Eye (tissue), 1 donor: ENCODE measurements around the gene DNM3.
"Not testable (repeated sequence)": the region's sequence is repeated elsewhere in the genome, so short reads cannot be mapped to it uniquely, and the experiment has no call there.

Experiments
- DNase-seq: peaks from one replicate; pipeline ENCODE4 v3.0.0-alpha.2; 2015

DNM3 gene

DNA sequence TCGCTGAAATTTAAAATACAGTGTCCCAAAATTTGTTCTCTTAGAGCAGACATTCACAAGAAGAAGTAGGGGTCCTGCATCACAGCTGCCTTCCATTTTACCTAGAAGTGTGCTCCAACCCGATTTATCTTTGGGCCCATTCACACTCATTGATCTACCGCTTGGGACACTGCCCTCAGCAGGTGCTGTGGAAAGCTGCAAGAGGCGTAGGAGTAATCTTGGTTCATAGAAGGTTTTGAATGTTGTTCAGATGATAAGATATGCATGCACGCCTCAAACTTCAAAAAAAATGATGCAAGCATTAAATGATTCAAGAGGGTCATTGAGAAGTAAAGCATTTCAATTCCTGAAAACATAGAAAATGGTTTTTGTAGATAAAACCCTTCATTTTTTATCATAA lies 560.6 kb downstream of the DNM3 start:
- DNase-seq: no peak

DNA sequence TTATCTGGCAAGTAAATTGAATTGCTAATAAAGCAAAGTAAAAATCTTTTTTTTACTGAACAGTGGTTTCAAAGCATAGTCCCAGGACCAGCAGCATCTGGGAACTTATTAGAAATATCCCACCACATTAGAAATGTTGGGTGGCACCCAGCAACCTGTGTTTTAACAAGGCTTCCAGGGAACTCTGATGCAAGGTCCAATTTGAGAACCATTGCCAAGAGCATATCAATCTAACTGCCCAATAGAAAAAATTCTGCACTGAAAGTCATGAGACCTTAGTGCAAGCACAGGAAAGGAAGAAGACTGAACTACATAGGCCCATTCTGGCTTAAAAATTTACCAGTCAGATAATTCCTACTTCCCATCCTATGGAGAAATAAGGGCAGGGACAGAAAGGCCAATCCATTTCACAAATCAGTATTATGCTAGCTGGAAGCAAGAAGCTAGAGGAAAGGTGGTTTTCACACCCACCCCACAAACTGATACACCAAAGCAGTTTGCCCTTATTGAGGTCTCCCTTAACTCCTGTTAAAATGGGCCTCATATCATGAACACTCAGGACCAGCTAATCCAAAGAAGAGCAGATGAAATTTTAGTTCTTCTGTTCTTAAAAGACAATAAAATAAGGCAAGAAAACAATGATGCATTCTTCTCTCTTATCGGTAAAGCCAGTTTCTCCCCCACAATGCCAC lies 561.7 kb downstream of the DNM3 start:
- DNase-seq: no peak

DNA sequence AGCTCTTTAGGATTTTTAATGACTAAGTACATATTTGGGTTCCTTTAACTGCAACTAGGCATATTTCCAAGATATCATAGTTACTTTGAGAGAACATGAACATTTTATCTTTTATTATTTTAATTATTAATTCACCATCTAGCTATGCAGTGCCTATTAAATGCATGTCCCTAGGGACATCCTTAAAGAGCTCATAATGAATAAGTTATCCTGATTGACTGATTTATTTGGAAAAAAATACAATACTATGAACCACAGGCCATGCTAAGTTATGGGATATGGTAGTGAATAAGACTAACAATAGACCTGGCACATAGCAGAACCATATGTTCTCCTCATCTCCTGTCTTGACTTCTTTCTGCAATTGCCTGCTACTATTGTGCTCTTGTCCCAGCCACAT lies 562.8 kb downstream of the DNM3 start:
- DNase-seq: no peak

DNA sequence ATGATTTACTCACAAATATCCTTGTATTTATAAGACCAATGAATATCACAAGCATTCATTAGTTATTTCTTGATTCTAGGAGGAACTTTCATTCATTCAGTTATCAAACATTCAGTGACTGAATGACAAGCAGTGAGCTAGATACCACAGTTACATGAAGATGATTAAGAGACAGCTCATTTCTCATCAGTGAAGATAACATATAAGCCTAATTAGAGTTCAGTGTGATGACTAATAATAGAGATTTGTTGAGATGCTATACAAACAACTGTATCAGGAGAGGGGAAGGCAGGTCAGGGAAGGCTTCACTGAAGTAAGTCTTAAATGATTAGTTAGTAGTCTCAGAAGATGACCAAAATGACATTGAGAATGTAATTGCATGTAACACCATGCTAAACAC lies 564.6 kb downstream of the DNM3 start:
- no peak for DNase-seq

DNA sequence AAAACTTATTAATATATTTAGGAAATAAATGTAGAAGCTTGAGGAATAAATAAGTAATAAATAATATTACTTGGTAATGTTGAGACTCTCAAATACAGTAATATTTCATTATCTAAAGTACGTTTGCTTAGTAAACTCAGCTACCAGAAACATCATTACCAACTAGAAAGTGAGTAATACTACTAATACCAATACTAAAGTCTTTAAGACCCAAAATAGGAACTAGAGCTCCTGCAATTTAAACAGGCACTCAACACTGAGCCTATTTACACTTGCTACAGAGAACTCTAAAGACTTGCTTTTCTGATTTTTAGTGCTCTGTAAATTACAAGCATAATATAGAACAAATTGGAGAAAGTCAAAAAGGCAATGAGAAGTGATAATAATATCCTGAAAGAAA lies 565.7 kb downstream of the DNM3 start:
- no peak for DNase-seq

DNA sequence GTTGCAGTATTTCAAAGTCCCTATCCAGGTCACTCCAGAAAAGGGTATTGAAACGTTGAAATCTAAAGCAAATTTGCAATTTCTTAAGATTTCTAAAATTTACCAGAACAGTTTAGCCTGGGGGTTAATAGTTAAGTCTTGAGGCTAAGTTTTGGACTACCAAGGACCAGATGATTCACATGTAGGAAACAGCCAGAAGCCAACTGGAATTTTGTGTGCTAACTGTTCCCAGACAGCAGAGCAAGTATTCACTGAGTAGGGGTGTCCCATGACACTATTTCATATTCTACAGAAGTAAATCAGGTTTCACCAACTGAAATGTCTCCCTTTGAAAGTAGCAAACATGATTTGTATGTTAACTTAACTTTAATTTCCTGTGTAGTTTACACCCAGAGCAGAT lies 567.7 kb downstream of the DNM3 start:
- DNase-seq: no peak

DNA sequence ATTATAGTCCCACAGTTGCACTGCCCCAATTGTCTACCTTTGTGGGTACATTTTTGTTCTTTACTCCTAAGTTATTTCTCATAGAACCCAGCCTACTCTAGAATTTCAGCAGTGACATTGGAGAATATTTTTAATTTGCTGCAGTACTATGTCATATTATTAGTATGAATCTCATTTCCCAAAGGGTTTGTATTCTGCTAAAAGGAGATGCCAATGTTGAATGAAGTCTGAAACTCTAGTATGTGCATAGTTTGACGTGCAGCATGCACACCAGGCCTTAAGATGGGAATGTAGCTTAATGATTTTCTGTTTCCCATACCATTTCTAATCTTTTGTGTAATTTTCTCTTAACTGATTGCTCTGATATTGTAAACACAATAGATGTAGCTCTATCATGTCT lies 568.7 kb downstream of the DNM3 start:
- no peak for DNase-seq

DNA sequence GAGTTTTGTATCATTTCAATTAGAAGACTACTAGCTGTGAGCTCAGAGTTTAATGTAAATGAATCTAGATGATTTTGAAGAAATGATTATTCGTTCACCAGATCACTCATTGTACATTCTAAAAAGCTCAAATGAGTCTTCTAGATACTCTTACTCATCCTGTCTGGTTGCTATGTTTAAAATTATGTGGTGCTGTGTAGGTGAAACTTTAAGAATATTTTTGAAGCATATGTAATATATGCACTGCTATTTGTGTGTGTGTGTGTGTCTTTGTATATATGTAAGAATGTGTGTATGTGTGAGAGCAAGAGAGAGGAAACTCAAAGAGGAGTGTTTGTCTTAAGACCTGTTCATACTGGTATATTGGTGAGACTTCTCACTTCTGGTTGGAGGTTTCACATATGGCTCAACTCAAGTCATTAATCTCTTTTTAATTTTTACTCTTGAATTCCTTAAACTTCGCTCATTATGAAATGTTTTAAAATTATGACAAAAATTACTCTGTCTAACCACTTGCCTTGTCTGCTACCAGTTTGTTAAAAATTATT lies 570.6 kb downstream of the DNM3 start:
- DNase-seq: no peak

DNA sequence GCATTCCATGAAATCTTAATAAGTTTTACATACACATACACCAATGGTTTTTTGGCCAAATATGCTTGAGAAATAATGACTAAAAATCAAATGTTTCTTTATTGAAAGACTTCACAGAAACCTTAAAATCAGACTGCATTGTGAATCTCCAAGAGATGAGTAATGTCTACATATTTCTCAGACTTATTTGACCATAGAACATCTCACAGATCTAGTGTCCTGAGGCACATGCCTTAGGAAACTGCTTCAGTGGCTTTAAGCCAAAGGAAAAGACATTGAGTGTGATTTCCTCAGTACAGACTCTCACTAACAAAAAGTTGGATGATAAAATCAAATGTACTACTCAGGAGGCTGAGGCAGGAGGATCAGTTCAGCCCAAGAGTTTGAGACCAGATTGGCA lies 573.0 kb downstream of the DNM3 start:
- DNase-seq: no peak

DNA sequence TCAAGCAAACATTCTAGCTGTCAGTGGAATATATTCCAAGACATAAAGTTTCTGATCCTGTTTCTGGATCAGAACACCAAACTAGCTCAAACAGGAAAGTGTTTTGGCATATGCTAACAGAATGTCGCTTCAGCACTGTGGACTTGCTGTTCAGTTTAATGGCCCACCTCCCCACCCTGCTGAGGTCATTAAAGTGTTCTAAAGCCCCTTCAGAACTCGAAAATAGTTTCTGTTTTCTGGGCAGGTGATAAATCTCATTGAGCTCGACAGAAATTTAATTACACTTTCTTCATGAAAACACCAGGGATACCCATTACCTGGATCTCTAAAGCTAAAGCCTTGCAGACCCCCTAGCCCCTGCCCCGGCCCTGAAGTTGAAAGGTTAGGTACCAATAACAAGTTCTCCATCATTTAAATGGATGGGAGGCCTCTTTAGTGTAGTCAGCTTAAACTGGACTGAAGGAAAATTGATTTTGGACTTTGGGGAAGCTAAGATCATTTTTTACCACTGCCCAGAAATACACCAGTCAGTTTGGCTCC lies 575.3 kb downstream of the DNM3 start:
- DNase-seq: no peak

DNA sequence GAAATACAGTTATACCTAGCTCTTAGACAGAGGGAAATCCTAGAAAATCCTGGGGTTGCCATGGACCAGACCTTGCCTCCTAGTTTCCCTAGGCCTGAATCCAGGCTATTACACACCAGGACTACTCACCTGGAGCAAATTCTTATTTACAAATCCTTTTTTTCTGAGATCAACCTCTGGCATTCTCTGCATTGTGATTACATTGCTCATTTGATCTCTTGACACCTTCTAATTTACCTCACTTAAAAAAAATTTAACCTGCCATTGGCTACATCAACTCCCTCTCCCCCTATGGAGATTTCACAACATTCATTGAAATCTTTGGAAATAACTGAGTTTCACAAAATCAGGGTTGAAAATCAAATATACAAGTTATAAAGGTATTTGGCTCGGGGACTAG lies 576.3 kb downstream of the DNM3 start:
- no peak for DNase-seq

DNA sequence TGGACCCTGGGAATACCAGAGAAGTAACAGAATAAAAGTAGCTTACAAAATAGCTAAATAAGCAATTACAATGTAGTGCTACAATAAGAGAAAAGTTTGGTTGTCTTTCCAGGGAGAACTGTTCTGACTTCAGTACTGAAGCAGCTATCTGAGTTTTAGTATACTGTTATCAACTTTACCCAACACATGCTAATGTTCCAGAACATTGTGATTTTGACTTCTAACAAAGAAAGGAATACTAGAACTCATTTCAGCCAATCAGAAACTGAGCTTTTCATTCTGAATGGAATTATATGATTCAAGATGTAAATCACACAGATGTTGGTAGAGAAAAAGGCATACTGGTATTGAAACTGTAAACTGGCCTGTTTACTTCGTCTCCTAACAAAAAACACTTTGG lies 579.1 kb downstream of the DNM3 start, which contains the start of gene C1orf105:
Gene C1orf105 (plus strand): TSS at position 301 of the 400 bp plus-strand sequence. CDS start 201 bp downstream, outside the sequence.
- no peak for DNase-seq

DNA sequence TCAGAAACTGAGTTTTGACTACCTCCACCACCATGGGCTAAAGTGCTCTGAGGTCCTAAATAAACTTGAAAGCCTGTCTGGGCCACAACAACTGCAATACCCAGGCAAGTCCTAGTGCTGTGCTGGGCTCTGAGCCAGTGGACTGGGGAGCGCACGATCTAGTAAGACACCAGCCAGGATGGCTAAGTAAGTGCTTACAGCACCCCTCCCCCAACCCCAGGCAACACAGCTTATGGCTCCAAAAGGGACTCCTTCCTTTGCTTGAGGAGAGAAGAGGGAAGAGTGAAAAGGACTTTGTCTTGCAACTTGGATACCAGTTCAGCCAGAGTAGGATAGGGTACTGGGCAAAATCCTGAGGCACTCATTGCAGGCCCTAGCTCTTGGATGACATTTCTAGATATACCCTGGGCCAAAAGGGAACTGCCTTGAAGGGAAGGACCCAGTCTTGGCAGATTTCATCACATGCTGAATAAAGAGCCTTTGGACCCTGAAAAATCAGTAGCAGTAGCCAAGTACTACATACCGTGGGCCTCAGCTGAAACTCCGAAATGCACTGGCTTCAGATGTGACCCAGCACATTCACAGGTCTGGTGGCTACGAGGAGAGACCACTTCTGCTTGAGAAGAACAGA lies 580.8 kb downstream of the DNM3 start:
- no peak for DNase-seq

DNA sequence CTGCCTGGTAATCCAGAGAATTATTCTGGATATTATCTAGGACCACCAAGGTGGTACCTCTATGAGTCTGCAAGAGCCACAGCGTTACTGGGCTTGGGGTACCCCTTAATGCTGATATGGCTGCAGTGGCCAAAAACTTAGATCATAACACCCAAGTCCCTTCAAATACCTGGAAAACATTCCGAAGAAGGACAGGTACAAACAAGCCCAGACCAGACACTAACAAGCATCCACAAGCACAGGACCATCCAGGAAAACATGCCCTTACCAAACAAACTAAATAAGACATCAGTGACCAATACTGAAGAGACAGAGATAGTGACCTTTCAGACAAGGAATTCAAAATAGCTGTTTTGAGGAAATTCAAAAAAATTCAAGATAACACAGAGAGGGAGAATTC lies 582.0 kb downstream of the DNM3 start:
- no peak for DNase-seq

DNA sequence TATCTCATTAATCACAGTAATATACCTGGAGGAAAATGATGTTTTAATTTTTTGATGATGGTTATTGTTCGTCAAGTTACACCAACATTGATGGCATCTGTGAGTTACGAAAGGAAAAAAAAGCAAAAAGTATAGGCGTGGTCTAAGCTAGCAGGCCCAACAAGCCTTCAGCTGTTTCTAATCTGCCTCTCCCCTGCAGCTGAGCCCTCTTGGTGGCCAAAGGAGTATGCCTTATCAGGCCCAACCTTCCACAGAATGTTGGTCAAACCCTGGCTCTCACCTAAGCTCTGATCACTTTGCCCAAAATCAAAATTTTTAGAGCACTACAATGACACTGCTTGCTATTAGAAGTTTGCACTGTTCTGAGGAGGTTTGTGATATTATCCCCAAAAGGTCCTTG lies 584.0 kb downstream of the DNM3 start:
- no peak for DNase-seq

DNA sequence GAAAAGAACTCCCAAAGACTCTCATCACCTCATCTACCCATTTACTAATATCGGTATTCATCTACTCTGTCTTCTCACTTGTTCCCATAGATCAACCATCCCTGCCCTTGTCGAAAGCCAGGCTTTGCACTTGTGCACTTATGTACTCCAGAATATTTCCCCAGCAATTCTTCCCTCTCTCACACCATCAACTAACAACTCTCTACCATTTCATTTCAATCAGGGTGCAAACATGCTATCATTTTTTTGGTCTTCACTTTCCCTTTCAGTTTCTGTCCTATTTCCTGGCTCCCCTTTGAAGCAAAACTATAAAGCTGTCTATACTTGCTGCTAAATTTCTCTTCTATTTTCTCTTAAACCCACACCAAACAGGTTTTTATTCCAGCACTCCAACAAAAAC lies 585.9 kb downstream of the DNM3 start:
- no peak for DNase-seq

DNA sequence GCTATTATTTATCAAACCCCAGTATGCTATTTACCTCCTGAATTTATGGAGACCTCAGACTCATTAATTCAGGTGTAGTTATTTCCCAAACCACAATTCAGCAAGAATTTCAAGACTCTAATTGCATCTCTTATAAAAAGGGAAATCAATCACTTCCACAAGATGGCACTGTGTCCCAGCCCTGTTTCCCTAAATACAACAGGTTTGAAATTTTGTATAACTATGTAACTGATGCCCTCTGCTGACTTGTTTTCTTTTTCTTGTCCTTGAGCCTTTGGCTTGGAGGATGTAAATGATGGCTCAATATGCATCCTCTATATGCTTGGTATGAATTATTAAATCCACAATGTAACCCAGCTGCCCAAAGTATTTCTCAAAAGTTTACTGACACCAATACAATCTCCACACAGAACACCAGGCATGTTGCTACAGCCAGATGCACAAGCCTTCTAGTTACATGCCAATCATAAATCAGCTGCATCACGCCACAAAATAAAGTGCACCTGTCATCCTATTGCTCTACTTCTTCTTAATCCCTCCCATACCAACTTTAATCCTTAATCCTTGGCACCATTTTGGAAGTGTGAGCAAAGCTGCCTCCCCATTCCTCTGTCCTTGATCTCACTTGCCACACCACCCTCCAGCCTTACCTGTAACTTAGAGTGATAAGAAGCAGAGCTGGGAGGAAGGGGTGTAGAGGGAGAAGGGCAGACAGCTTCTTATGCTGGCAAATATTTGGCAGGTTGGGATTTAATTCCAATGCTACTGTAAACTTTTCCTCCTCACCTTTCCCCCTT lies 588.2 kb downstream of the DNM3 start:
- DNase-seq: peak; percentile 78

DNA sequence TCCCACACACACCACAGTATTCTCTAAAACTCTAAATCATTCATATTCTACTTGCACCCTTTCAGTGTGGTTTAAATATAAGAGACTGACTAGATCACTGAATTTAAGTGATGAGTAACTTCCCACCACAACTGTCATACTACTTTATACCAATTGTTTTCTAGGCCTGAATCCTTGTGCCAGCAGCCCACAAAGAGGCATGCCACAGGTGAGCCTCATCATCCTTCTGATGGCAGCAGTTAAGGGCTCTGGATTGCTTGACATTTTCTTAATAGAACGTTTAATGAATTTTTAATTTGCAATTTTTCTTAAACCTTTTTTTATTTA lies 588.8 kb downstream of the DNM3 start:
- DNase-seq: no peak

DNA sequence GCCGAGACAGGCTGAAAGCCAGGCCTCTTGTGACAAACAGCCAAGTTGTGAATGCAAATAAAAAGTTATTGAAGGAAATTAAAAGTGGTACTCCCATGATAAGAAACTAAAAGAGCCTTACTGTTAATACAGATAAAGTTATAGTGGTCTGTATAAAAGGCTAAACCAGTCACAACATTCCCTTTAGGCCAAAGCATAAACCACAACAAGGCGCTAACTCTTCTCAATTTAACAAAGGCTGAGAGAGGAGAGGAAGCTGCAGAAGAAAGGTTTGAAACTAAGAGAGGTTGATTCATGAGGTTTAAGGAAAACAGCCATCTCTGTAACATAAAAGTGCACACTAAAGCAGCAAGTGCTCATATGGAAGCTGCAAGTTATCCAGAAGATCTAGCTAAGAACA lies 589.9 kb downstream of the DNM3 start:
- DNase-seq: no peak

DNA sequence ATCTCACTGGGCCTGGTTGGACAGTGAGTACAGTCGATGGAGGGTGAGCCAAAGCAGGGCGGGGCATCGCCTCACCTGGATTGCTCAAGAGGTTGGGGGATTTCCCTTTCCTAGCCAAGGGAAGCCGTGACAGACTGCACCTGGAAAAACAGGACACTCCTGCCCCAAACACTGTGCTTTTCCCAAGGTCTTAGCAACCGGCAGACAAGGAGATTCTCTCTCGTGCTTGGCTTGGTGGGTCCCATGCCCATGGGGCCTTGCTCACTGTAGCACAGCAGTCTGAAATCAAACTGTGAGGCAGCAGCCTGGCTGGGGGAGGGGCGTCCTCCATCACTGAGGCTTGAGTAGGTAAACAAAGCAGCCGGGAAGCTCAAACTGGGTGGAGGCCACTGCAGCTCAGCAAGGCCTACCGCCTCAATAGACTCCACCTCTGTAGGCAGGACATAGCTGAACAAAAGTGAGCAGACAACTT lies 590.5 kb downstream of the DNM3 start:
- no peak for DNase-seq

DNA sequence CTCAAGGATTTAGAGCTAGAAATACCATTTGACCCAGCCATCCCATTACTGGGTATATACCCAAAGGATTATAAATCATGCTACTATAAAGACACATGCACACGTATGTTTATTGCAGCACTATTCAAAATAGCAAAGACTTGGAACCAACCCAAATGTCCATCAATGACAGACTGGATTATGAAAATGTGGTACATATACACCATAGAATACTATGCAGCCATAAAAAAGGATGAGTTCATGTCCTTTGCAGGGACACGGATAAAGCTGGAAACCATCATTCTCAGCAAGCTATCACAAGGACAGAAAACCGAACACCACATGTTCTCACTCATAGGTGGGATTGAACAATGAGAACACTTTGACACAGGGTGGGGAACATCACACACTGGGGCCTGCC lies 595.9 kb downstream of the DNM3 start:
- DNase-seq: not testable (repeated sequence)

DNA sequence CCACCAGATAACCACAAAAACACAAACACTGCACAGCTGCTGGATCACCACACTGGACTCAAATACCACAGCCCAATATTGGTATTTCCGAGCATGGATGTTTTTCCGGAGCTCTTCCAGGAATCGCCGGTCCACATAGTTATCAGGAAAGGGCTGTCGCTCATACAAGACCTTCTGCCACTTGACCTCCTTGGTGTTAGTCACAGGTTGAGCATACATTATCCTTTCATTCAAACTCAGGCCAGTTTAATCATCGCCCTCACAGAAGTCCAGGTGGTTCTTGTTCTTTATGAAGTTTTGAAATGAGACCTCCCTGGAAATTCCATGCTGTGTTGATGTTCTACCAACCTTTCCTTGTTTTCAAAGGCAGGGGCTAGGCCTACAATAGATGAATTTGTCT lies 601.1 kb downstream of the DNM3 start:
- no peak for DNase-seq

DNA sequence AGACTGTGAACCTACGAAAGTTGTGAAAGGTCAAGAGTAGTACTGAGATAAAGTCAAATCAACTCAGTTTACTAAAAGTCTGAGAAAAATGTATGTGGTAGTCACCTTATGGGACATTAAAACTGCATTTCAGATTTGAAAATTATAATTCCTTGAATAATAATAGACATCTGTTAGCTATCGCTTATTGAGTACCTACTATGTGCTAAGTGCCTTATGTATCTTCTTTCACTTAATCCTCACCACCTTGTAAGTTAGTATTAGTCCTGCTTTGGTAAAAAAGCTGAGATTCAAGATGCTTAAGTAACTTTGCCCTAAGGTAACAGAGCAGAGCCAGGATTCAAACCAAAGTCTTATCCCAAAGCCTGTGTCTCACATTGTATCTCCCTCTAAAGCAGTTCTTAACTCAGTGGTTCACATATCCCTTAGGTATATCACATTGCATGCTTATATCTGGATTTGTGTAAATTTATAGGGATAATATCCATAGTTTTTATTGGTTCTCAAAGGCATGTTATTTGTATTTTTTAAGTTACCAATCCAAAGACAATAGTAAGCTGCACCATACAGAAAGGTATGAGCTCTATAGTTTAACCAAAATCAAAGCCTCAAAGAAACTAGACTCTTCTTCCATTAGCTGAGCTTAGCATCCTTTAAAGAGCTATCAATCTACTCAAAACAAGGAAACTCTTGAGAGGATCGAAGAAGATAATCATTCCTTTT lies 601.7 kb downstream of the DNM3 start:
- no peak for DNase-seq
